A673 (cell line): ENCODE data around the gene XPNPEP2. TPM values are rescaled to one million over a fixed set of nuclear protein-coding genes. Genes with fewer than 3 reads are reported as not detected.

ENCODE experiments used
- BruUV-seq: library from RNA; stranded (reverse); fragments of 400-500 nt; replicated peaks from 2 replicates; lab custom pipeline; 2021; lab: Mats Ljungman, UMichigan
- CTCF ChIA-PET: fragments of 300-600 bp; sonication (Branson Sonifier 250); formaldehyde crosslinking; loops from one replicate; lab custom pipeline; 2022; ENCODE audit warnings: antibody characterized with exemption; lab: Charles Lee
- POLR2A ChIA-PET: fragments of 300-600 bp; sonication (Branson Sonifier 250); formaldehyde crosslinking; loops from one replicate; lab custom pipeline; 2022; ENCODE audit warnings: antibody characterized with exemption; ENCODE audit not compliant: low non-redundant PET; lab: Charles Lee
- DNase-seq: peaks from one replicate; pipeline ENCODE4 v3.0.0-alpha.2; 2015; ENCODE audit warnings: low spot score
- H3K27ac ChIP-seq: fragments of 200-600 bp; sonication (generic); 2 replicates; pipeline ENCODE4 v1.5.1; 2016; ENCODE audit warnings: mixed run types, low read depth, mild to moderate bottlenecking, mixed read lengths, antibody characterized with exemption, low read length; ENCODE audit not compliant: poor library complexity, severe bottlenecking
- H3K27me3 ChIP-seq: fragments of 200-600 bp; sonication (generic); replicated peaks from 2 replicates; pipeline ENCODE4 v1.6.1; 2017; ENCODE audit warnings: mixed run types, low read depth, mild to moderate bottlenecking, mixed read lengths, antibody characterized with exemption, low read length; ENCODE audit not compliant: insufficient read depth, poor library complexity
- H3K36me3 ChIP-seq: fragments of 200-600 bp; sonication (generic); 2 replicates; pipeline ENCODE4 v1.6.1; 2016; ENCODE audit warnings: mixed run types, mild to moderate bottlenecking, mixed read lengths, antibody characterized with exemption, low read length; ENCODE audit not compliant: insufficient read depth, poor library complexity, severe bottlenecking
- H3K4me1 ChIP-seq: fragments of 200-600 bp; sonication (generic); 2 replicates; pipeline ENCODE4 v1.6.1; 2017; ENCODE audit warnings: mixed run types, mild to moderate bottlenecking, mixed read lengths, antibody characterized with exemption, low read length; ENCODE audit not compliant: insufficient read depth, poor library complexity, severe bottlenecking
- H3K4me3 ChIP-seq: fragments of 200-600 bp; sonication (generic); 2 replicates; pipeline ENCODE4 v1.5.1; 2016; ENCODE audit warnings: low read depth, mixed run types, mild to moderate bottlenecking, mixed read lengths, low read length; ENCODE audit not compliant: poor library complexity, severe bottlenecking
- H3K9me3 ChIP-seq: fragments of 200-600 bp; sonication (generic); 2 replicates; pipeline ENCODE4 v1.6.1; 2016; ENCODE audit warnings: mixed run types, low read depth, mild to moderate bottlenecking, mixed read lengths, antibody characterized with exemption, low read length; ENCODE audit not compliant: poor library complexity, severe bottlenecking
- EZH2 ChIP-seq: fragments of 200-600 bp; sonication (generic); IDR thresholded peaks from 2 replicates; pipeline ENCODE4 v1.6.1; 2017; ENCODE audit warnings: borderline replicate concordance, low read depth, mild to moderate bottlenecking, mixed read lengths, antibody characterized with exemption, low read length; ENCODE audit not compliant: poor library complexity, severe bottlenecking
- intact Hi-C: fragments of 100-400 bp; cut with micrococcal nuclease; formaldehyde crosslinking; loops from one replicate; pipeline ENCODE4 v1.10.0; 2022; ENCODE audit not compliant: unreplicated experiment
- total RNA-seq: library from RNA; stranded (reverse); gene quantifications from 2 replicates; pipeline ENCODE4 v1.2.3, GENCODE V29; 2021
- TF ChIP-seq, protein P1 (sequence below): fragments of 300-800, 200-600 bp; sonication (generic); conservative IDR thresholded peaks from 2 replicates; pipeline ENCODE4 v1.5.1; 2017; ENCODE audit warnings: low read depth, mild to moderate bottlenecking, antibody characterized with exemption, low read length, moderate library complexity, mixed read lengths

XPNPEP2 gene
- total RNA-seq, 1 experiment from 2014 or later, result not detected

DNA sequence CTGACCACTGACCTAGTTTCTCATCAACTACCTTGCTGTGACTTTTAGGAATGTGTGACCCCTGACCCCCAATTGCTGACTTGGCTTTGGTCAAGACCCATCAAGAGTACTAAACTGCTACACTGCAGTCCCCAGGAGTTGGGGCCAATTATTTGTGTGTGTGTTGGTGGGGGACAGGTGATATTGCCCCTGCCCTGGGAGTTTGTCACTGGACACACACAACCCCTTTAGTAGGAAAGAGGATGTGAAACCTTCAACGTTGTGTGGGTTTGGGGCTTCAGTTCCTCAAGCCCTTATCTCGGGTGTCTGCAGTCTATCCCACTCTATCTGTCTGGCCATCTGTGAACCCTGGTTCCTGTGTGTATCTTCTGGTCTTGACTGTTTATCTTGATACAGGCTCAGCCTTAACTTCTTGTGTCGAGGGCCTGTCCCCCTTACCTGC is 47.5 kb downstream of the XPNPEP2 start:
- ChIA-PET CTCF (interaction anchor here (0.7 kb wide), 1 partner anchor 31 kb away, joined by 6 read pairs; no protein-coding TSS in a partner anchor), POLR2A (no interaction called here)
- TF ChIP-seq, protein P1, sequence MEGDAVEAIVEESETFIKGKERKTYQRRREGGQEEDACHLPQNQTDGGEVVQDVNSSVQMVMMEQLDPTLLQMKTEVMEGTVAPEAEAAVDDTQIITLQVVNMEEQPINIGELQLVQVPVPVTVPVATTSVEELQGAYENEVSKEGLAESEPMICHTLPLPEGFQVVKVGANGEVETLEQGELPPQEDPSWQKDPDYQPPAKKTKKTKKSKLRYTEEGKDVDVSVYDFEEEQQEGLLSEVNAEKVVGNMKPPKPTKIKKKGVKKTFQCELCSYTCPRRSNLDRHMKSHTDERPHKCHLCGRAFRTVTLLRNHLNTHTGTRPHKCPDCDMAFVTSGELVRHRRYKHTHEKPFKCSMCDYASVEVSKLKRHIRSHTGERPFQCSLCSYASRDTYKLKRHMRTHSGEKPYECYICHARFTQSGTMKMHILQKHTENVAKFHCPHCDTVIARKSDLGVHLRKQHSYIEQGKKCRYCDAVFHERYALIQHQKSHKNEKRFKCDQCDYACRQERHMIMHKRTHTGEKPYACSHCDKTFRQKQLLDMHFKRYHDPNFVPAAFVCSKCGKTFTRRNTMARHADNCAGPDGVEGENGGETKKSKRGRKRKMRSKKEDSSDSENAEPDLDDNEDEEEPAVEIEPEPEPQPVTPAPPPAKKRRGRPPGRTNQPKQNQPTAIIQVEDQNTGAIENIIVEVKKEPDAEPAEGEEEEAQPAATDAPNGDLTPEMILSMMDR, result no peak
- no peak for TF ChIP-seq EZH2
- Histone ChIP-seq H3K4me3 (no peak overlapping the region), H3K27ac (no peak overlapping the region), H3K27me3 (no peaks in the 10 kb centered on the region), H3K36me3 (no peaks in the 10 kb centered on the region), H3K9me3 (no peaks in the 10 kb centered on the region), H3K4me1 (no peaks in the 10 kb centered on the region)
- intact Hi-C loops, result no loop called here
- no TSS peak for BruUV-seq
- DNase-seq, result no peak

DNA sequence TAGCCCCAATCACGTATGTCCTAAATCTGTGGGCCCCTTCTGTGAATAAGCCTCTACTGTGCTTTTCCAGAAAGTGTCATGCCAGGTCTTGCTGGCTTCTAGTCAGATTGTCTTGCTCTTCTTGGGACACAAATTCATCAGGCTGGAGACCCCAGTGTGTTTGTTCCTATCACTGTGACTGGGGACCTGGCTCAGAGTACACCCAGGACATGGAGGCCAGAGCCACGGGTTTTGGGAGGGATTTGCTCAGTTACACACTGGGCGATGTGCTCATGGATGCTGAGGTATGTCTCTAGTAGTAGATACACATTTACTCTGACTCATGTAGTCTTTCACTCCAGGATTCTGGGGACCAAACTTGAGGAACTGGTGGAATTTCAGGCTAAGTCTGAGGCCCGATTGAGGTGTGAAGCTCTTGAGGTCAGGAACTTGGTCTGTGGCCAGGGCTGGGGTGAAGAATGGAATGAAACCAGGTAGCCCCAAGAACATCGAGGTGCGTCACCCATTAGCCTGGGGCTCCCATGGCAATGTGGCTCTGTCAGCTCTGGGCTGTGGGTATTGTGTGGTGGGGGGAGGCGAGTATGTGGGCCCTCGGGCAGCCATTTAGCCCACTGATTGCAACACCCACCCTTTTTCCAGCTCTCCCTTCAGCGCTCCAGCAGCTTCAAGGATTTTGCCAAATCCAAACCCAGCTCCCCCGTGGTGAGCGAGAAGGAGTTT is 48.7 kb downstream of the XPNPEP2 start:
- Histone ChIP-seq H3K27ac (no peak overlapping the region), H3K4me3 (no peak overlapping the region), H3K36me3 (no peaks in the 10 kb centered on the region), H3K9me3 (no peaks in the 10 kb centered on the region), H3K4me1 (no peaks in the 10 kb centered on the region), H3K27me3 (no peaks in the 10 kb centered on the region)
- CTCF ChIA-PET, result no interaction called here
- POLR2A ChIA-PET, result no interaction called here
- DNase-seq, result no peak
- intact Hi-C loops, result no loop called here
- BruUV-seq, result no TSS peak
- TF ChIP-seq, protein P1, result no peak
- TF ChIP-seq EZH2, result no peak

DNA sequence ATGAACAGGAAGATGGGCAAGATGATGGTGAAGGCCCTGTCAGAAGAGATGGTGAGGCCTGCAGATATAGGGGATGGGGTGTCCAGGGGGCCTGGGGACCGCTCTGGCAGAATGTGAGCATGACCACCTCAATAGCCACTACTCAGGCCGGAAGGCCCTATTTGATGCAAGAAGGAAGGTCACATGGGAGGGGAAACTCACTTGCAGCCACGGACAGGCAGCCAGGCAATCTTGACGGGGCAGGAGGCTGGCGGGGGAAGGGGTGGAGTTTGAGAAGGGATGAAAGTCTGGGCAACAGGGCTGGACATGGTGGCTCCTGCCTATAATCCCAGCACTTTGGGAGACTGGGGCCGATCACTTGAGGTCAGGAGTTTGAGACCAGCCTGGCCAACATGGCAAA is 49.7 kb downstream of the XPNPEP2 start:
- Histone ChIP-seq H3K36me3 (no peaks in the 10 kb centered on the region), H3K4me3 (no peak overlapping the region), H3K9me3 (no peaks in the 10 kb centered on the region), H3K4me1 (no peaks in the 10 kb centered on the region), H3K27ac (no peak overlapping the region), H3K27me3 (no peaks in the 10 kb centered on the region)
- no peak for DNase-seq
- TF ChIP-seq, protein P1, result no peak
- no peak for TF ChIP-seq EZH2
- CTCF ChIA-PET, result no interaction called here
- POLR2A ChIA-PET, result no interaction called here
- BruUV-seq, result no TSS peak
- intact Hi-C loops, result no loop called here
